ENCODE results near the gene APPL2.
"Not testable (repeated sequence)": the region's sequence is repeated elsewhere in the genome, so short reads cannot be mapped to it uniquely, and the experiment has no call there.

Gene APPL2

DNA sequence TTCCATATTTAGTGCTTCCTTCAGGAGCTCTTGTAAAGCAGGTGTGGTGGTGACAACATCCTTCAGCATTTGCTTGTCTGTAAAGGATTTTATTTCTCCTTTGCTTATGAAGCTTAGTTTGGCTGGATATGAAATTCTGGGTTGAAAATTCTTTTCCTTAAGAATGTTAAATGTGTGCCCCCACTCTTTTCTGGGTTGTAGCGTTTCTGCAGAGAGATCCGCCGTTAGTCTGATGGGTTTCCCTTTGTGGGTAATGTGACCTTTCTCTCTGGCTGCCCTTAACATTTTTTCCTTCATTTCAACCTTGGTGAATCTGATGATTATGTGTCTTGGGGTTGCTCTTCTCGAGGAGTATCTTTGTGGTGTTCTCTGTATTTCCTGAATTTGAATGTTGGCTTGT, 52.6 kb downstream of the APPL2 start:
- peaks cover 29% of the 10 kb centered on the region for H3K36me3 Mint-ChIP-seq (ENCODE audit: insufficient read depth)
- peak overlapping the region in 1 of 2 donors; percentile 84 for H3K27ac Mint-ChIP-seq
- H3K9me3 Mint-ChIP-seq; ATAC-seq (replicated peaks); H3K4me3 Mint-ChIP-seq; DNase-seq; H3K27me3 Mint-ChIP-seq: not testable (repeated sequence)
- H3K4me1 Mint-ChIP-seq (ENCODE audit: low read depth in 2 of 2) = peaks cover 10 to 19% of the 10 kb centered on the region in 2 donors

DNA sequence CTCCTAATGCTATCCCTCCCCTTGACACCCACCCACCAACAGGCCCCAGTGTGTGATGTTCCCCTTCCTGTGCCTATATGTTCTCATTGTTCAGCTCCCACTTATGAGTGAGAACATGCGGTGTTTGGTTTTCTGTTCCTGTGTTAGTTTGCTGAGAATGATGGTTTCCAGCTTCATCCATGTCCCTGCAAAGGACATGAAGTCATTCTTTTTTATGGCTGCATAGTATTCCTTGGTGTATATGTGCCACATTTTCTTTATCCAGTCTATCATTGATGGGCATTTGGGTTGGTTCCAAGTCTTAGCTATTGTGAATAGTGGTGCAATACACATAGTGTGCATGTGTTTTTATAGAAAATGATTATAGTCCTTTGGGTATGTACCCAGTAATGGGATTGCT, 56.9 kb downstream of the APPL2 start:
- not testable (repeated sequence) for H3K27ac Mint-ChIP-seq; H3K9me3 Mint-ChIP-seq; H3K36me3 Mint-ChIP-seq (ENCODE audit: insufficient read depth); H3K4me3 Mint-ChIP-seq; ATAC-seq (replicated peaks); H3K27me3 Mint-ChIP-seq; DNase-seq
- H3K4me1 Mint-ChIP-seq (ENCODE audit: low read depth in 2 of 2) = peaks cover 7 to 19% of the 10 kb centered on the region in 2 donors

DNA sequence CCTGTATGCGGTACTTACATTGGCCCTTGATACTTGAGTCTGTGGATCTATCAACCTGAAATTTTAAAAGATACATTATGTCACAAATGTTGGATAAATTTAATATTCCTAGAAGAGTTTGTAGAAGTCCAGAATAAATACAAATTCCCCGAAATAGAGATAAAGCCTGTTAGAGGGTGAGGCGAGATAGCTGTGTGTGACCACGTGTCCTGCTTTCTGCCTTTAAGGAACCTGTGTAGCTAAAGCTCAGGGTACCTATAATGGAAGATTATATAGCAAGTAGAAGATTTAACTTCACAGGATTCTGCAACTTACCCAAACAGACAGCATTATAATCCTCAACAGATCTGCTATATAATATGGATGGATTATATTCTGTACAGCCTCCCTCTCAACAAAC, 58.8 kb downstream of the APPL2 start:
- no peak for ATAC-seq (replicated peaks)
- H3K27me3 Mint-ChIP-seq = no peaks in the 10 kb centered on the region
- H3K27ac Mint-ChIP-seq = no peak overlapping the region
- DNase-seq = no peak
- H3K4me1 Mint-ChIP-seq (ENCODE audit: low read depth in 2 of 2) = peaks cover 3 to 13% of the 10 kb centered on the region in 2 donors
- peaks cover 10% of the 10 kb centered on the region for H3K36me3 Mint-ChIP-seq (ENCODE audit: insufficient read depth)
- no peaks in the 10 kb centered on the region for H3K9me3 Mint-ChIP-seq
- H3K4me3 Mint-ChIP-seq = no peak overlapping the region

DNA sequence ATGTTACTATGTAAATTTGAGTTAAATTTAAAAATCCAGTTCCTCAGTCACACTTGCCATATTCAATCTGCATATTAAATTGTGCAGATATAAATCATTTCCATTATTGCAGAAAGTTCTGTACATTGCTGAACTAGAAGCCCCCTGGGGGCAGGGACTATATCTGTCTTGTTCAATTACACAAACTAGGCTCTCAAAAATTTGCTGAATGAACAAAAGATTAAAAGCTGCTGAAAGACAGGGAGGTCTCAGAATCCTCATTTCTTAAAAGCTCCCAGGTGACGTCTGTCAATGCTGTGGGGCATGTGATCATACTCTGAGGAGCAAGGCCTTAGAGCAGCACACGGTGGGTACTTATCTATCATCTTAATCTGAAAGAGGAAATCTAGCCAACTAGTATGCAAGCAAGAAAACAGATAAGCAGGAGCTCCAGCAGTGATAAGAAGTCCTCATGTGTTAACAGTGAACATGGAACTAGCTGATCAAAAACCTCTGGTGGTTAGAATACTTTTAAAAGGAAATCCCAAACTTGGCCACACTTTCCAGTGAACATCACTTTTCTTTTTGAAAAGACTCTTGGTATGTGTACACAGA, 60.5 kb downstream of the APPL2 start:
- Mint-ChIP-seq H3K9me3 (no peaks in the 10 kb centered on the region), H3K4me3 (no peak overlapping the region), H3K27ac (no peak overlapping the region), H3K4me1 (ENCODE audit: low read depth in 2 of 2) (peaks cover 0 to 4% of the 10 kb centered on the region in 2 donors), H3K36me3 (ENCODE audit: insufficient read depth) (peaks cover 10% of the 10 kb centered on the region), H3K27me3 (no peaks in the 10 kb centered on the region)
- DNase-seq (no peak), ATAC-seq (replicated peaks) (no peak)

DNA sequence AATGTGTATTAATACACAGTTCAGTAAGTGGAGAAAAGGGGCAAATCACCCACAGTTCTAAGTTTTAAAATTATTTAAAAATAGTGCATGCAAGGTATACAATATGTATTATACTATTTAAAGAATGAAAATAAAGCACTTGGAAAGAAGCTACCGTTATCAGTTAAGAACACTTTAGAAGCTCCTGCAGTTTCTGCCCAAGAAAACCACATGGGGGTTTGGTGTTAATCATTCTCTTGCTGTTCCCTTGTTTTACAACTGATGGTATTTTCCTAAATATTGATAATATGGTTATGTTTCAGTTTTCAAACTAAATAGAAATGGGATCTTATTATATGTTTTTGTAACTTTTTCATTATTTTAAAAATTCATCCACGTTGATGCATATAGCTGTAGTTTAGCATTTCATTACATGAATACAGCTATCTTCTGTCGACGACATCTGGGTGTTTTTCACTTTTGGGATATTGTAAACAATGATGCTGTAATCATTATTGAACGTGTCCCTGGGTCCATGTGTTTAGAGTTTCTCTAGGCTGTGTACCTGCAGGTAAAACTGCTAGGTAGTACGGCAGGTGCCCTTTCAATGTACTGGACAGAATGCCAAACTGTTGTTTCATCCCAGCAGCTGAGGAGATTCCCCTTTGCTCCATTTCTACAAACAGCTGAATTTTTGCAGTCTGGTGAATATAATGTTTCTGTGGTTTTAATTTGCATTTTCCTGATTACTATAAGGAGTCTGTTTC, 64.1 kb downstream of the APPL2 start:
- H3K27ac Mint-ChIP-seq = peak overlapping the region; percentile 5 to 30
- no peaks in the 10 kb centered on the region for H3K9me3 Mint-ChIP-seq
- H3K4me3 Mint-ChIP-seq = no peak overlapping the region
- H3K36me3 Mint-ChIP-seq (ENCODE audit: insufficient read depth) = peaks cover 24% of the 10 kb centered on the region
- ATAC-seq (replicated peaks) (no peak), DNase-seq (no peak)
- H3K4me1 Mint-ChIP-seq (ENCODE audit: low read depth in 2 of 2) = peaks cover 0 to 4% of the 10 kb centered on the region in 2 donors
- no peaks in the 10 kb centered on the region for H3K27me3 Mint-ChIP-seq

DNA sequence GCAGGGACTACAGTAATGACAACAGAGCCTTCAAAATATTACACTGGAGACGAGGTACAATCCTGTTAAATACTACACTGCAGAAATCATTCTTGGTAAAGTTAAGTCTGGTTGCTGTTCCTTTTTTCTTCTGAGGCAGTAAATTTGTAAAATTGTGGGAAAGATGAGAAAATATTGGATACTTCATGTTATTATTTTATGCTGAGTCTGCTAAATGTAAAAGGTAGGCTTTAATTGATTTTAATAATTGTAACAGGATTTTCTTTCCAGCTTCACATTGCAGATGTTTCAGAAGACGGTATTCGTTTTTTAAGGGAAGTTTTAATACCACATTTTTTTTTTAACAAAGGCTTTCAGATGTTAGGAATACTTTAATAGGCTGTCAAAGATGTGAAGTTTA, 65.8 kb downstream of the APPL2 start:
- ATAC-seq (replicated peaks) (no peak), DNase-seq (no peak)
- H3K27ac Mint-ChIP-seq = peak overlapping the region; percentile 17 to 64
- peaks cover 0 to 4% of the 10 kb centered on the region in 2 donors for H3K4me1 Mint-ChIP-seq (ENCODE audit: low read depth in 2 of 2)
- no peaks in the 10 kb centered on the region for H3K27me3 Mint-ChIP-seq
- H3K36me3 Mint-ChIP-seq (ENCODE audit: insufficient read depth) = peaks cover 27% of the 10 kb centered on the region
- no peak overlapping the region for H3K4me3 Mint-ChIP-seq
- no peaks in the 10 kb centered on the region for H3K9me3 Mint-ChIP-seq

DNA sequence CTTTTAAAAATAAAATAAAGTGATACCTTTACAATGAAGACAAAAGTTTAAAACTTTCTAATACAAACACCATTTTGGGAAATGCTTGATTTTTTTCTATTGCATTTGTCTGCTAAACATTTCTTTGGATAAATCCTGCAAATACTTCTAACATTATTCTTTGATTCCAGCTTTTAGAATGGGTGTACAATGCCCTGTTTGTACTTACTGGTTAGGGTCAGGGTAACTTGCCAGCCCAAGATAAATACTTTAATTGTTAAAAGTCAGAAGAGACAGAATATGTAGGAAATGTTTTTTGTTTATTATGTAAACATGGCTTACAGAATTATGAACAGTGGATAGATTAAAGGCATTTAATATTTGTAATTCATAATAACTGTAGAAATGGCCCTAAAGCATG, 68.0 kb downstream of the APPL2 start:
- peaks cover 0 to 12% of the 10 kb centered on the region in 2 donors for H3K4me1 Mint-ChIP-seq (ENCODE audit: low read depth in 2 of 2)
- H3K27me3 Mint-ChIP-seq = no peaks in the 10 kb centered on the region
- no peak overlapping the region for H3K27ac Mint-ChIP-seq
- DNase-seq = no peak
- ATAC-seq (replicated peaks) = no peak
- no peak overlapping the region for H3K4me3 Mint-ChIP-seq
- H3K9me3 Mint-ChIP-seq = no peaks in the 10 kb centered on the region
- peaks cover 44% of the 10 kb centered on the region for H3K36me3 Mint-ChIP-seq (ENCODE audit: insufficient read depth)

DNA sequence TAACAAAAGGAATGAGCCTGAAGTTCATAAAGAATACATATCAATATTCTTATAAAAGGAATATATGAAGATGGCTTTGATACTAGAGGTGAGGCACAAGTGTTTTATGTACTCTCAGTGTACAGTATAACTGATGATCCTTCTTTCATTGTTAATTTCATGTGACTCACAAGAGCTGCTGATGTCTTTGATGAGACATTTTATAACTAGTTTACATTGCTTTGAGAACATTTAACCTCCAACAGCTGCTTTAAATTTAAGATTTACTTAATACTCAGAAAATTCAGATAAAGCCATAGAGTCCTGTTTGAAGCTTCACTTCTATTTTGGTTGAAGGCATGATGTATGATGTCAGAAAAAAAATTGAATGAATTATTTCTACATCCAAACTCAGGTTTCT, 68.6 kb downstream of the APPL2 start:
- Mint-ChIP-seq H3K27ac (no peak overlapping the region), H3K36me3 (ENCODE audit: insufficient read depth) (peaks cover 47% of the 10 kb centered on the region), H3K4me1 (ENCODE audit: low read depth in 2 of 2) (peaks cover 0 to 10% of the 10 kb centered on the region in 2 donors), H3K9me3 (no peaks in the 10 kb centered on the region), H3K27me3 (no peaks in the 10 kb centered on the region), H3K4me3 (no peak overlapping the region)
- DNase-seq (no peak), ATAC-seq (replicated peaks) (no peak)

DNA sequence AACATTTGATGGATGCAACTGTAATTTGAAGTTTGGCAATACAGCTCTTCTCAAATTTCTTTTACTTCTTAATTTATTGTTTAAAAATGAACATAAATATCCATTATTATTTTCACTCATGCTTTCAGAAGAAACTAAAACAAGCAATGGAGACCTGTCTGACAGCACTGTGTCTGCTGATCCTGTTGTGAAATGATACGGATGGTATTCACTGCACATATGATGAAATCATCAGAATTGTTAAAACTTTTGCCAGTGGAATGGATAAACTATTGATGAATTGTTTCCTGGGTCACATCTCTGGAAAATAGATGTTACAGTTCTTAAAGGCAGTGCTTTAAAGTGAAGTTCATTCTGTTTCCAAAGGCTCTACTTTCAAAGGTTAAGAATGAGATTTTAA, 69.2 kb downstream of the APPL2 start:
- no peak overlapping the region for H3K4me3 Mint-ChIP-seq
- no peaks in the 10 kb centered on the region for H3K9me3 Mint-ChIP-seq
- no peak for DNase-seq
- peaks cover 47% of the 10 kb centered on the region for H3K36me3 Mint-ChIP-seq (ENCODE audit: insufficient read depth)
- H3K4me1 Mint-ChIP-seq (ENCODE audit: low read depth in 2 of 2) = peaks cover 0 to 8% of the 10 kb centered on the region in 2 donors
- H3K27me3 Mint-ChIP-seq = no peaks in the 10 kb centered on the region
- no peak overlapping the region for H3K27ac Mint-ChIP-seq
- ATAC-seq (replicated peaks) = no peak

DNA sequence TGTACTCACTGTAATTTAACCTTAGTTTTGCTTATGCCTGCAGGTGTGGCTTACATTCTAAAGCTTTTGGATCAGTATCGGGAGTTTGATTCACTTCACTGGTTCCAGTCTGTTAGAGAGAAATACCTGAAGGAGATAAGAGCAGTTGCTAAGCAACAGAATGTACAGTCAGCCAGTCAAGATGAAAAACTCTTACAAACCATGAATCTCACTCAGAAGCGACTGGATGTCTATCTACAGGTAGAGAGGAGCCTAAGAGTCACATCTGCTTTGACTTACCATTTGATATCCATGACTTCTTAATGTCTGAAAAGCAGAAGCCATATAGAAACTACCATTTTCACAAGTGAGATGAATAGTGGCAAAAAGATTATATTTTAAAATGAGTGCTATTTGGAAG, 71.9 kb downstream of the APPL2 start:
- no peak for DNase-seq
- no peaks in the 10 kb centered on the region for H3K9me3 Mint-ChIP-seq
- H3K4me3 Mint-ChIP-seq = no peak overlapping the region
- ATAC-seq (replicated peaks) = no peak
- no peaks in the 10 kb centered on the region for H3K27me3 Mint-ChIP-seq
- peak overlapping the region in 1 of 2 donors; percentile 74 for H3K27ac Mint-ChIP-seq
- H3K36me3 Mint-ChIP-seq (ENCODE audit: insufficient read depth) = peaks cover 58% of the 10 kb centered on the region
- peaks cover 0 to 8% of the 10 kb centered on the region in 2 donors for H3K4me1 Mint-ChIP-seq (ENCODE audit: low read depth in 2 of 2)

DNA sequence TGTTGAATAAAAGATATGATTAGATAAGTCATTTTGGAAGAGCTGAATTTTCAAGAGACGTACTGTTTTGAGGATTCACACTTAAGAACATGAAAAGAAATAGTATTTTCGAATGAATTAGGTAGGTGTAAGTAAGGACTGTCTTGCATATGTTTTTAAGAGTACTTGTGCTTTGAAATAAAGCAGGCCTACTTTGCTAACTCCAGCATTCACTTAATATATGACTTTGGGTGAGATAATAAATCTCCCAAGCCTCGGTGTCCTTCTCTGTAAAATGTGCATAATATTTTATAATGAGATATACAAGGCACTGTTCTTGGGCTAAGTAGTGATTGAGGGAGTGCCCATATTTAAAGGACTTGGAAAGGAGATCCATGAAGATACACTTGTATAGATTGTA, 73.8 kb downstream of the APPL2 start:
- DNase-seq (no peak), ATAC-seq (replicated peaks) (no peak)
- peaks cover 62% of the 10 kb centered on the region for H3K36me3 Mint-ChIP-seq (ENCODE audit: insufficient read depth)
- no peaks in the 10 kb centered on the region for H3K27me3 Mint-ChIP-seq
- peaks cover 0 to 8% of the 10 kb centered on the region in 2 donors for H3K4me1 Mint-ChIP-seq (ENCODE audit: low read depth in 2 of 2)
- H3K9me3 Mint-ChIP-seq = no peaks in the 10 kb centered on the region
- H3K27ac Mint-ChIP-seq = no peak overlapping the region
- no peak overlapping the region for H3K4me3 Mint-ChIP-seq

DNA sequence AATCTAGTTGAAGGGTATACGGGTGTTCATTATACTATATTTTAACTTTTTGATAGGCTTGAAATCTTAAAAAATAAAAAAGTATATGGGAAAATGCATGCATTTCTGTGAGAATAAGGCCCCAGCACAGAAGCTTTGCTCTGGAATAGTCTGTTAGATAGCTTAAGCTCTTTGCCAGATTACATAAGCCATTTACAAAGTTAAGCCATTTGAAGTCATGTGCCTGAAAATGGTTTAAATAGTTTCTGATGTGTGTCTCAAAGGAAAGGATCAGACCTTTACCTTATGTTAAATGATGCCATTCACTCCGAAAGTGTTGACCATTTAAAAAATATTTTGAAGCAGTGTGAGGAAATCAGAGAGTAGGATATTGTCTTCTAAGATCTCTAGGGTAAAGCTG, 77.1 kb downstream of the APPL2 start:
- peak overlapping the region; percentile 0 to 20 for H3K27ac Mint-ChIP-seq
- DNase-seq = no peak
- H3K9me3 Mint-ChIP-seq = no peaks in the 10 kb centered on the region
- no peaks in the 10 kb centered on the region for H3K27me3 Mint-ChIP-seq
- no peak overlapping the region for H3K4me3 Mint-ChIP-seq
- H3K4me1 Mint-ChIP-seq (ENCODE audit: low read depth in 2 of 2) = peaks cover 0 to 6% of the 10 kb centered on the region in 2 donors
- H3K36me3 Mint-ChIP-seq (ENCODE audit: insufficient read depth) = peaks cover 52% of the 10 kb centered on the region
- ATAC-seq (replicated peaks) = no peak

DNA sequence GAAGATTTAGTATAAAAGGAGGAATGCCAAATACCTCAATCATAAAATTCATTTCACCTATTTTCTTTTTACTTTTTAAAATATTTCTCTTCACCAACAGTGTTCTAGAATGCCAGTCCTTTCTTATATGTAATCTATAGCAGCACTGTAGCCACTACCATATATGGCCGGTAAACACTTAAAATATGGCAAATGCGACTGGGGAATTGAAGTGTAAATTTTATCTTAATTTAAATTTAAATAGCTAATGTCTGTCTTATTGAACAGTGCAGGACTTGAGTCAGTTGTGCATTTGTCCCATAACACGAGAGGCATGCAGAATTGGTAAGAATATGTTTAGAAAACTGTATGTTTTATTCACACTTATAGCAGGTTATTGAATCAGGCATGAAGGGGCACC, 78.4 kb downstream of the APPL2 start:
- peaks cover 40% of the 10 kb centered on the region for H3K36me3 Mint-ChIP-seq (ENCODE audit: insufficient read depth)

DNA sequence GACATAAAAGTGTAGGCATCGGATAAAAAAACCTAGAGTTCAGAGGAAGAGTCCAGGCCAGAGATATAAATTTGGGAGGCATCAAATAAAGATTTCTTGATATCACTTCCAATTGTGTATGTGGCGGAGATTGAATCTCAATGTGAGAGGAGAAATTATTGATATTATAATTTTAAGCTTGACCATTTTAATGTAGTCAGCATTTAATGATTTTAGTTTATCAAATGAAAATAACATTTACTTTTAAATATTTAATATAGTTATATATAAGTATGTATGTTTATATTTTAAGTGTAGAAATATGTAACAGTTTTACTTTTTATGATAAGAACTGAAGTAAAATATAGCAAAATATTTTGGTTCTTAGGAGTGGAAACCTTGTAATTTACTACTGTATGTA, 79.7 kb downstream of the APPL2 start:
- DNase-seq = no peak
- H3K9me3 Mint-ChIP-seq = no peaks in the 10 kb centered on the region
- H3K4me1 Mint-ChIP-seq (ENCODE audit: low read depth in 2 of 2) = no peaks in the 10 kb centered on the region
- no peak overlapping the region for H3K4me3 Mint-ChIP-seq
- H3K27me3 Mint-ChIP-seq = no peaks in the 10 kb centered on the region
- H3K27ac Mint-ChIP-seq = no peak overlapping the region
- no peak for ATAC-seq (replicated peaks)
- peaks cover 46% of the 10 kb centered on the region for H3K36me3 Mint-ChIP-seq (ENCODE audit: insufficient read depth)

More for the DNA sequence above, 78.4 kb downstream of the APPL2 start:
- Mint-ChIP-seq H3K27me3 (no peaks in the 10 kb centered on the region), H3K4me3 (no peak overlapping the region), H3K4me1 (ENCODE audit: low read depth in 2 of 2) (no peaks in the 10 kb centered on the region), H3K27ac (peak overlapping the region in 1 of 2 donors; percentile 20), H3K9me3 (no peaks in the 10 kb centered on the region)
- no peak for ATAC-seq (replicated peaks)
- DNase-seq = no peak
